ENCODE results near the gene ING5. TPM values are rescaled to one million over a fixed set of nuclear protein-coding genes. Genes with fewer than 3 reads are reported as not detected.

Gene ING5
- total RNA-seq, 8 experiments from 2014 or later, result 18.3 to 42.3 (median 28.3) TPM

DNA sequence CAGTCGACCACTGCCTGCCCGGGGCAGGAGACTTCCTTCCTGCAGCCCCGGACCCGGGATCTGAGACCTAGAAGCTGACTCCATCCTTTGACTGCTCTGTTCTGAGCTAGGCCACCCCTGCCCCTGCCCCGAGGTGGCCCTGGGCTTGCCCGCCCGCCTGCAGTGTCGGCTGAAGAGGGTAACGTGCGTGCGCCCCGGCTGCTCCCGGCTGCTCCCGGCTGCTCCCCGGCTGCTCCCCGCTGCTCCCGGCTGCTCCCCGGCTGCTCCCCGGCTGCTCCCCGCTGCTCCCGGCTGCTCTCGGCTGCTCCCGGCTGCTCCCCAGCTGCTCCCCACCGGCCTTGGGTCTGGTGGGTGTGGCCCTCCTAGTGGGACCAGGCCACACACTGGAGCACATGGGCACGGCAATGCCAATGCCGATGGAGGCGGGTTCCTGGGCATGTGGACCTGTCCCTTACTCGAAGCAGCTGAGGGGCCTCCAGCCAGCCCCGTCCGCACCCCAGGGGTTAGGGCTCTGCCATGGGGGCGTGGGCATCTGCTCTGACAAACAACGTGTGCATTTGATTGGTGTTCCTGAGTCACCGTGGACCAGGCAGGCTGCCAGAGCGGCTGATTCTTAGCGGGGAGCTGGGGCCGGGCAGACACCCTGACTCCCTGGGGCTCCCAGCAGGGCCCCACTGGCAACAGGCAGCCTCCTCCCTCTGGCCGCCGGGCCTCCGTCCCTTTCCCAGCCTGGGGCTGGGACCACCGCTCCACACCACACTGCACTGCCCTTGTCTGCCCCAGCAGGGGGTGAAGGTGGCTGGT, 72.8 kb downstream of the ING5 start:
- H3K4me3 ChIP-seq, result no peak overlapping the region
- peaks cover 22 to 31% of the 10 kb centered on the region in 2 donors for H3K4me1 ChIP-seq (replicated peaks in 1 of 2)
- in situ Hi-C loops (cut with MboI; ENCODE audit: low pct_unique_long_range_greater_than_20kb in 2 of 9, low sequenced_read_pairs in 9 of 9, unreplicated experiment in 9 of 9), result no loop called here
- H3K27ac ChIP-seq, result no peak overlapping the region
- peak in 4 of 8 experiments; percentile 9 to 86 (median 72) for ATAC-seq (replicated peaks in 6 of 8)
- 0 to 86% (median 73%) methylated on average over 1 to 4 of the region's 40 CpGs; no CpG with 5 or more reads in 6 of the 10 experiments for WGBS, 10 experiments

DNA sequence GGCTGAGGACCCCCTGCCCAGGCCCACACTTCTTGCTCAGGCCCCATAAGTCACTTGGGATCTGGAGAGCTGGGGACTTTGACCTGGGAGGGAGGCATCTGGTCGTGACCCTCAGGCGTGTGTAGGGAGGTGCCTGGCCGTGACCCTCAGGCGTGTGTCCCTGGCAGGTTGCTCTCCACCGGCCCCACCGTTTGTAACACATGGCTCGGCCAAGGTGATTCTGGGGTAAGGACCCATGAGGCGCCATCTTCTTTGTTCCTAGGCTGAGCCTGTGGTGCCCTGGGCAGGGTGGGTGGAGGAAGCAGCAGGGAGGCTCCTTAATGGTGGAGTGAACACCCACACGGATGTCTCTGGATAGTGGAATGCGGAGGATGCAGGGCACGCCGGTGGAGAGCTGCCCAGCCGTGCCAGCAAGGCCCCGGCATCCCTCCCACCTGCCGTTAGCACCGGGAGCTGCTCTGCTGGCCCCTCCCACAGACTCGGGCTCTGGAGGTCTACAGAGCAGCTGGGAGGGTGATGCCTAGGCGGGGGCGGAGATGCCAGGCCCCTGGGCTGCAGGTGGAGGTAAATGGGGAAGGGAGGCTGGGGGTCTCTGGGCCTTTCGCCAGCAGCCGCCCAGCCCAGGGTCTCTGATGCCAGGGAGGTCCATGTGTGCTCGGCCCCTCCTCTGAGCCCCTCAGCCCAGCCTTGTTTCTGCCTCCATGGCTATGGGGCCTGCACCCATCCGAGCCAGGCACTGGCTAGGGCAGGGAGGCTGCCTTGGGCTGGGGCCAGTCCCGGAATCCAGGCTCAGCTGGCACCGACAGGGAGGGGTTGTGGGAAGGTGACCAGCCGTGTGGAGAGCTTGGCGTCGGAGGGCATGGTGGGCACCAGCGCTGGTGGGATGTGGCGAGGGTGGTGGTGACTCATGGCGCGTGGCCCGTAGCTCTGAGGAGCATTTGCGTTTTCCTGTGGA, 73.7 kb downstream of the ING5 start:
- WGBS, 10 experiments, result 80 to 86% (median 83%) methylated on average over 3 to 8 of the region's 34 CpGs; no CpG with 5 or more reads in 7 of the 10 experiments
- in situ Hi-C loops (cut with MboI; ENCODE audit: low pct_unique_long_range_greater_than_20kb in 2 of 9, low sequenced_read_pairs in 9 of 9, unreplicated experiment in 9 of 9), result no loop called here
- no peak for ATAC-seq (replicated peaks in 6 of 8)
- Histone ChIP-seq H3K4me3 (no peak overlapping the region), H3K4me1 (replicated peaks in 1 of 2) (peaks cover 22 to 27% of the 10 kb centered on the region in 2 donors), H3K27ac (no peak overlapping the region)

GRCh38 chr2:241776336-241777169, 74.7 kb downstream of the ING5 start, which contains the start of gene GAL3ST2:
Gene GAL3ST2, plus strand, starts transcription at chr2:241776822. Its CDS starts 134 bp downstream, at chr2:241776956.
- H3K27ac ChIP-seq, result no peak within 1 kb of the TSS
- 80 to 100% (median 90%) methylated on average over 1 to 10 of the region's 27 CpGs; no CpG with 5 or more reads in 6 of the 10 experiments for WGBS, 10 experiments
- no peak within 1 kb of the TSS for H3K4me3 ChIP-seq
- no peak for ATAC-seq (replicated peaks in 6 of 8)
- in situ Hi-C loops (cut with MboI; ENCODE audit: low pct_unique_long_range_greater_than_20kb in 2 of 9, low sequenced_read_pairs in 9 of 9, unreplicated experiment in 9 of 9), result no loop called here
- H3K4me1 ChIP-seq (replicated peaks in 1 of 2), result peaks cover 15 to 19% of the 10 kb centered on the region in 2 donors

DNA sequence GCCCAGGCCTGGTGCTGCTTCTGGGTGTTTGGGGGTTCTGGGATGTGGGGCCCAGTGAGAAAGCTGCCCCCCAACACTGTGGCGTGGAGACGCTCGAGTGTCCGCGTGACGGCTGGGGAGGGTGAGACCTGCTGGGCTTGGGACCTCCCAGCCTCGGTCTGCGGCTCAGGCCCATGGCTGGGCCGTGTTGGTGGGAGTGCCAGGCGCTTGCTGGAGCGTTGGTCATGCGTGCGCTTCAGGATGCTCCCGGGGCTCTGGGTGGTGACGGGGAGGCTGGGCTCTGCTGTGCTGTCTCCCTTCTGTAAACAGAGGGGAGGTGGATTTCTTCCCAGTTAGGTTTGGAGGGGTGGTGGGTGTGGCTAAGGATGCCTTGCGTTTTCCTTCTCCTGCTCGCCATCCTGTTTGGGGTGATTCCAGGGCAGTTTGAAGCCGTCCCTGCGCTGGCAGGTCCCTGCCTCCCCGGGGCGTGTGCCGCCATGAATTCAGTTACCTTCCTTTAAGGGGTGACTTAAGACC, 75.4 kb downstream of the ING5 start:
- Histone ChIP-seq H3K4me1 (replicated peaks in 1 of 2) (peaks cover 9 to 12% of the 10 kb centered on the region in 2 donors), H3K27ac (no peak overlapping the region), H3K4me3 (no peak overlapping the region)
- 60 to 82% (median 73%) methylated on average over 3 to 11 of the region's 22 CpGs; no CpG with 5 or more reads in 7 of the 10 experiments for WGBS, 10 experiments
- peak in 5 of 8 experiments; percentile 16 to 39 (median 33) for ATAC-seq (replicated peaks in 6 of 8)
- in situ Hi-C loops (cut with MboI; ENCODE audit: low pct_unique_long_range_greater_than_20kb in 2 of 9, low sequenced_read_pairs in 9 of 9, unreplicated experiment in 9 of 9), result no loop called here

- H3K4me1 ChIP-seq (replicated peaks in 1 of 2), result peaks cover 7 to 8% of the 10 kb centered on the region in 2 donors
- ATAC-seq (replicated peaks in 6 of 8), result peak in 5 of 8 experiments; percentile 10 to 43 (median 24)
- in situ Hi-C loops (cut with MboI; ENCODE audit: low pct_unique_long_range_greater_than_20kb in 2 of 9, low sequenced_read_pairs in 9 of 9, unreplicated experiment in 9 of 9), result no loop called here
- H3K27ac ChIP-seq, result no peak overlapping the region
- WGBS, 10 experiments, result 44 to 87% (median 75%) methylated on average over 2 to 14 of the region's 21 CpGs; no CpG with 5 or more reads in 4 of the 10 experiments
- no peak overlapping the region for H3K4me3 ChIP-seq
Measured at GRCh38 chr2:241777686-241778627, 76.1 kb downstream of the ING5 start.

Other genes with a start within 250 kb of the ING5 start
- 100 to 1,000 TPM in 4 of 8 experiments, 10 to 100 TPM in 4; 55.7 to 130 (median 103) TPM for gene STK25, start 193.5 kb upstream of the ING5 start, total RNA-seq
- 10 to 100 TPM in 4 of 8 experiments, 1 to 10 TPM in 3, under 1 TPM in 1; 1.00 to 17.3 (median 7.2) TPM for gene BOK, start 143.3 kb upstream of the ING5 start, total RNA-seq
- gene THAP4, start 64.9 kb upstream of the ING5 start, total RNA-seq, result 10 to 100 TPM; 39.2 to 72.1 (median 48.9) TPM
- gene ATG4B, start 64.3 kb upstream of the ING5 start, total RNA-seq, result 10 to 100 TPM; 39.4 to 93.1 (median 53.2) TPM
- gene DTYMK, start 15.2 kb upstream of the ING5 start, total RNA-seq, result 10 to 100 TPM; 20.2 to 61.0 (median 30.0) TPM
- gene D2HGDH, start 32.6 kb downstream of the ING5 start, total RNA-seq, result 10 to 100 TPM in 3 of 8 experiments, 1 to 10 TPM in 5; 4.2 to 38.7 (median 6.6) TPM
- under 1 TPM in 4 of 8 experiments, not detected in 4; 0.23 to 0.66 (median 0.43) TPM for gene GAL3ST2, start 74.8 kb downstream of the ING5 start, total RNA-seq
- 1 to 10 TPM in 1 of 8 experiments, under 1 TPM in 6, not detected in 1; 0.11 to 1.0 (median 0.56) TPM for gene NEU4, start 107.2 kb downstream of the ING5 start, total RNA-seq
- gene PDCD1, start 156.9 kb downstream of the ING5 start, total RNA-seq, result under 1 TPM in 7 of 8 experiments, not detected in 1; 0.11 to 0.49 (median 0.19) TPM
- gene RTP5, start 167.7 kb downstream of the ING5 start, total RNA-seq, result 1 to 10 TPM in 2 of 8 experiments, under 1 TPM in 6; 0.07 to 1.5 (median 0.42) TPM